ENCODE data around the gene ARAP2. TPM values are rescaled to one million over a fixed set of nuclear protein-coding genes. Genes with fewer than 3 reads are reported as not detected.

ARAP2 gene
- total RNA-seq, 4 donors from 2014 or later = 7.5 to 21.0 (median 7.9) TPM

DNA sequence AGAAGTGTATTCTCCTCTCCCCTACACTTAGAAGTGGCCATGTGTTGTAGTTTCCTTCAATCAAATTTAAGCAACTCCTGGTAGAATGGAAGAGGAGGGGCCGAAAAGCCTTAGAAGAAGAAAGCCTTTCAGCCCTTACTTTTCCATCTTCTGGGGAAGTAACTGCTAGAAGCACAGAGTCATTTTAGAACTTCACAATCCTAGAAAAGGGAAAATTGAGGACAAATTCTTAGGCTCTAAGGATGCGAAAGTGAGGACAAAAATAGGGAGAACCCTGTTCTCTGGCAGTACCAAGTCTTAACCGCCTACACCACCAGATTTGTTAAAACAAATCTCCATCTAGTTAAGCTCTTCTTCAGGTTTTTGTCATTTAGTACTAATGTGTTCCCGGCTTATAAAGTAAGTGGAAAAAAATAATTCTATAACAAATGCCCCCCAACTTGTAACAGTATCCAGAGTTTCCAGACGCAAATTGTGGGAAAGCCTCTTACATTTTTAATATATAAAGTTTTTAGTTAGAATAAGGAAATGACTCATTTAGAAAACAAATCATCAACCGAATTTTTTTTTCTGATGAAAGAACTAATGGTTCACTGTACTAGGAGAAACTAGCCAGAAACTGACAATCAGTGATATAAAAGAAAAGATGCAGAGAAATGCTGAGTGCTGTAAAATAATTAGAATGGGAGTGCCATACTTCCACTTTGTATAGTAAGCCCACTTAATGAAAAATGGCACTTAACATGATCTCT is 76.0 kb downstream of the ARAP2 start:
- Histone ChIP-seq H3K27me3 (no peaks in the 10 kb centered on the region), H3K36me3 (no peaks in the 10 kb centered on the region), H3K9me3 (no peaks in the 10 kb centered on the region), H3K27ac (replicated peaks in 1 of 4) (no peak overlapping the region), H3K4me1 (no peaks in the 10 kb centered on the region), H3K4me3 (no peak overlapping the region)
- no peak for DNase-seq (ENCODE audit: extremely low spot score)
- intact Hi-C loops (cut with DNase I) = no loop called here
- 82% methylated on average over 6 of the region's 6 CpGs for WGBS
- TF ChIP-seq POLR2AphosphoS5 (IDR thresholded peaks at IDR 0.05) (no peak), CTCF (IDR thresholded peaks at IDR 0.05) (no peak), POLR2A (IDR thresholded peaks at IDR 0.05; ENCODE audit: low read depth) (no peak), EP300 (IDR thresholded peaks at IDR 0.05) (no peak)

DNA sequence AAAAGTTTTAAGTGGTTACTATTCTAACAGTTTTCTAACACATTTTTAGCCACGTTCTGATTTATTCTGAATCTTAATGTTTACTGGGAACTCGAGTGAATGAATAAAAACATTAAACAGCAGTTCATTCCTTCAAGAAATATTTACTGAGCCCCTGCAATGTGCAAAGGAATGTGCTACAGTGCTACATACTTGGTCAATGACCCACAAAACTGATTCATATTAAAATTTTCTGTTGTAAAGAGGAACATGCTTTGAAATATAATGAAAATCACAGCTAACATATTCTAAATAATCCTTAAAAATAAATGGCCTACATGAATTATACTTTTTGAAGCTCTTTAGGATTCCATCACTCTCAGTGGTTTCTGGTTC is 78.7 kb downstream of the ARAP2 start:
- Histone ChIP-seq H3K4me1 (no peaks in the 10 kb centered on the region), H3K36me3 (no peaks in the 10 kb centered on the region), H3K27me3 (no peaks in the 10 kb centered on the region), H3K4me3 (no peak overlapping the region), H3K27ac (replicated peaks in 1 of 4) (no peak overlapping the region), H3K9me3 (no peaks in the 10 kb centered on the region)
- WGBS = 54% methylated on average over 2 of the region's 2 CpGs
- no peak for DNase-seq (ENCODE audit: extremely low spot score)
- intact Hi-C loops (cut with DNase I) = no loop called here
- no peak for TF ChIP-seq POLR2A (IDR thresholded peaks at IDR 0.05; ENCODE audit: low read depth)
- TF ChIP-seq EP300 (IDR thresholded peaks at IDR 0.05) = no peak
- no peak for TF ChIP-seq POLR2AphosphoS5 (IDR thresholded peaks at IDR 0.05)
- no peak for TF ChIP-seq CTCF (IDR thresholded peaks at IDR 0.05)

GRCh38 chr4:36164900-36165630 is 79.2 kb downstream of the ARAP2 start:
- Histone ChIP-seq H3K4me1 (no peaks in the 10 kb centered on the region), H3K4me3 (no peak overlapping the region), H3K9me3 (no peaks in the 10 kb centered on the region), H3K27me3 (no peaks in the 10 kb centered on the region), H3K27ac (replicated peaks in 1 of 4) (no peak overlapping the region), H3K36me3 (no peaks in the 10 kb centered on the region)
- TF ChIP-seq CTCF (IDR thresholded peaks at IDR 0.05) = no peak
- no peak for TF ChIP-seq EP300 (IDR thresholded peaks at IDR 0.05)
- TF ChIP-seq POLR2AphosphoS5 (IDR thresholded peaks at IDR 0.05) = no peak
- no peak for TF ChIP-seq POLR2A (IDR thresholded peaks at IDR 0.05; ENCODE audit: low read depth)
- intact Hi-C loops (cut with DNase I) = no loop called here
- 86% methylated on average over 4 of the region's 4 CpGs for WGBS
- no peak for DNase-seq (ENCODE audit: extremely low spot score)

GRCh38 chr4:36163198-36163597 is 81.1 kb downstream of the ARAP2 start:
- no peak for DNase-seq (ENCODE audit: extremely low spot score)
- intact Hi-C loops (cut with DNase I) = no loop called here
- no peaks in the 10 kb centered on the region for H3K36me3 ChIP-seq
- TF ChIP-seq EP300 (IDR thresholded peaks at IDR 0.05) (no peak), POLR2A (IDR thresholded peaks at IDR 0.05; ENCODE audit: low read depth) (no peak), CTCF (IDR thresholded peaks at IDR 0.05) (no peak), POLR2AphosphoS5 (IDR thresholded peaks at IDR 0.05) (no peak)
- H3K4me1 ChIP-seq = no peaks in the 10 kb centered on the region
- H3K4me3 ChIP-seq = no peak overlapping the region
- no peaks in the 10 kb centered on the region for H3K9me3 ChIP-seq
- H3K27ac ChIP-seq (replicated peaks in 1 of 4) = no peak overlapping the region
- H3K27me3 ChIP-seq = no peaks in the 10 kb centered on the region
- 84% methylated on average over 3 of the region's 3 CpGs for WGBS
